ENCODE measurements around the gene WDR74. TPM values are rescaled to one million over a fixed set of nuclear protein-coding genes. Genes with fewer than 3 reads are reported as not detected.

WDR74 gene
- total and polyA plus RNA-seq, 2 of the 13 experiments (the other 11 are each of a cell fraction or from before 2014, with no cell fraction given): 77.0 to 83.3 TPM

- TF ChIP-seq ZNF276 (CRISPR knock-in tag; IDR thresholded peaks at IDR 0.05; ENCODE audit: low read depth) (peak; percentile 96), TAF1 (CRISPR knock-in tag; IDR thresholded peaks at IDR 0.05) (peak; percentile 99), ZBTB7B (CRISPR knock-in tag; IDR thresholded peaks at IDR 0.05) (peak; percentile 74; the same call in 1 of the 2 replicates), EEA1 (CRISPR knock-in tag; IDR thresholded peaks at IDR 0.05; ENCODE audit: borderline replicate concordance) (0 out of 2 replicates have a peak, but pooled peaks have one; percentile 19), ELK4 (CRISPR knock-in tag; IDR thresholded peaks at IDR 0.05; ENCODE audit: borderline replicate concordance) (no peak), ZNF749 (CRISPR knock-in tag; IDR thresholded peaks at IDR 0.05; ENCODE audit: borderline replicate concordance) (peak; percentile 90; the same call in 1 of the 2 replicates), ZNF7 (CRISPR knock-in tag; IDR thresholded peaks at IDR 0.05) (0 out of 2 replicates have a peak, but pooled peaks have one; percentile 29), ZFP36L2 (CRISPR knock-in tag; IDR thresholded peaks at IDR 0.05) (0 out of 2 replicates have a peak, but pooled peaks have one; percentile 65), CHD4 (IDR thresholded peaks at IDR 0.05; ENCODE audit: borderline replicate concordance, low read length) (no peak), ZNF546 (CRISPR knock-in tag; conservative IDR thresholded peaks at IDR 0.05) (peak; percentile 74; the same call in 1 of the 2 replicates), THAP11 (CRISPR knock-in tag; IDR thresholded peaks at IDR 0.05) (peak; percentile 89), ZNF207 (IDR thresholded peaks at IDR 0.05; ENCODE audit: borderline replicate concordance) (no peak), ZNF224 (CRISPR knock-in tag; IDR thresholded peaks at IDR 0.05) (0 out of 2 replicates have a peak, but pooled peaks have one; percentile 41), TP53 (CRISPR knock-in tag; conservative IDR thresholded peaks at IDR 0.05) (0 out of 2 replicates have a peak, but pooled peaks have one; percentile 57), ZNF496 (CRISPR knock-in tag; IDR thresholded peaks at IDR 0.05; ENCODE audit: insufficient replicate concordance) (no peak), TOPORS (CRISPR knock-in tag; IDR thresholded peaks at IDR 0.05) (peak; percentile 74; the same call in 1 of the 2 replicates), GATAD2A (CRISPR knock-in tag; IDR thresholded peaks at IDR 0.05) (peak; percentile 16; the same call in 1 of the 2 replicates), ZNF788 (CRISPR knock-in tag; IDR thresholded peaks at IDR 0.05; ENCODE audit: borderline replicate concordance) (peak; percentile 93), PRDM4 (CRISPR knock-in tag; IDR thresholded peaks at IDR 0.05; ENCODE audit: borderline replicate concordance) (0 out of 2 replicates have a peak, but pooled peaks have one; percentile 54), MAFF (IDR thresholded peaks at IDR 0.05; ENCODE audit: low read depth, low read length) (no peak), ZNF20 (CRISPR knock-in tag; IDR thresholded peaks at IDR 0.05) (no peak), POGK (CRISPR knock-in tag; conservative IDR thresholded peaks at IDR 0.05) (peak; percentile 67; the same call in 1 of the 2 replicates)
These were observed 34.1 kb downstream of the WDR74 start, which contains the start of gene NXF1 (continued) for GRCh38 chr11:62805076-62805892.

All from HepG2 (cell line).